BE2C (cell line): ENCODE results near the gene PCDH9.

ENCODE experiments used
- DNase-seq: peaks from one replicate; pipeline ENCODE4 v3.0.0-alpha.2; 2020
- H3K27me3 ChIP-seq: fragments of 250-450 bp; sonication (Bioruptor Pico); 2 replicates; pipeline ENCODE4 v1.5.1; 2020; ENCODE audit warnings: mild to moderate bottlenecking
- H3K36me3 ChIP-seq: fragments of 250-450 bp; sonication (Bioruptor Pico); 2 replicates; pipeline ENCODE4 v1.5.1; 2020; ENCODE audit warnings: mild to moderate bottlenecking
- H3K4me1 ChIP-seq: fragments of 250-450 bp; sonication (Bioruptor Pico); 2 replicates; pipeline ENCODE4 v1.5.1; 2020
- H3K4me3 ChIP-seq: 2 replicates; pipeline ENCODE4 v1.5.1; 2011; ENCODE audit warnings: low read depth, low read length
- H3K9me3 ChIP-seq: fragments of 250-450 bp; sonication (Bioruptor Pico); 2 replicates; pipeline ENCODE4 v1.5.1; 2020
- CTCF ChIP-seq: IDR thresholded peaks from 2 replicates; pipeline ENCODE4 v1.5.1; 2012; ENCODE audit warnings: mild to moderate bottlenecking, low read depth, low read length

PCDH9 gene

GRCh38 chr13:66508153-66508909, 721.8 kb downstream of the PCDH9 start:
- Histone ChIP-seq H3K4me1 (no peaks in the 10 kb centered on the region), H3K9me3 (no peaks in the 10 kb centered on the region), H3K36me3 (no peaks in the 10 kb centered on the region), H3K4me3 (no peak overlapping the region), H3K27me3 (no peaks in the 10 kb centered on the region)
- DNase-seq = no peak
- TF ChIP-seq CTCF = no peak

- Histone ChIP-seq H3K9me3 (no peaks in the 10 kb centered on the region), H3K36me3 (no peaks in the 10 kb centered on the region), H3K27me3 (no peaks in the 10 kb centered on the region), H3K4me1 (no peaks in the 10 kb centered on the region), H3K4me3 (no peak overlapping the region)
- no peak for TF ChIP-seq CTCF
- no peak for DNase-seq
Measured at GRCh38 chr13:66506979-66507378, 723.2 kb downstream of the PCDH9 start.

GRCh38 chr13:66506051-66506777, 723.9 kb downstream of the PCDH9 start:
- TF ChIP-seq CTCF = no peak
- Histone ChIP-seq H3K4me1 (no peaks in the 10 kb centered on the region), H3K27me3 (no peaks in the 10 kb centered on the region), H3K36me3 (no peaks in the 10 kb centered on the region), H3K9me3 (no peaks in the 10 kb centered on the region), H3K4me3 (no peak overlapping the region)
- no peak for DNase-seq

GRCh38 chr13:66503890-66504289, 726.2 kb downstream of the PCDH9 start:
- Histone ChIP-seq H3K36me3 (no peaks in the 10 kb centered on the region), H3K9me3 (no peaks in the 10 kb centered on the region), H3K27me3 (no peaks in the 10 kb centered on the region), H3K4me1 (no peaks in the 10 kb centered on the region), H3K4me3 (no peak overlapping the region)
- DNase-seq = no peak
- TF ChIP-seq CTCF = no peak

GRCh38 chr13:66501181-66501580, 729.0 kb downstream of the PCDH9 start:
- H3K4me3 ChIP-seq = no peak overlapping the region
- H3K4me1 ChIP-seq = no peaks in the 10 kb centered on the region
- TF ChIP-seq CTCF = no peak
- no peaks in the 10 kb centered on the region for H3K36me3 ChIP-seq
- H3K27me3 ChIP-seq = no peaks in the 10 kb centered on the region
- no peaks in the 10 kb centered on the region for H3K9me3 ChIP-seq
- no peak for DNase-seq

GRCh38 chr13:66492479-66492878, 737.7 kb downstream of the PCDH9 start:
- no peaks in the 10 kb centered on the region for H3K36me3 ChIP-seq
- peak; percentile 55 for TF ChIP-seq CTCF
- DNase-seq = peak; percentile 25
- no peaks in the 10 kb centered on the region for H3K4me1 ChIP-seq
- H3K4me3 ChIP-seq = no peak overlapping the region
- no peaks in the 10 kb centered on the region for H3K9me3 ChIP-seq
- H3K27me3 ChIP-seq = no peaks in the 10 kb centered on the region
